Measurements from ENCODE around the gene ASGR2. TPM values are rescaled to one million over a fixed set of nuclear protein-coding genes. Genes with fewer than 3 reads are reported as not detected.

The ASGR2 gene
- total and polyA plus RNA-seq, 2 of the 13 experiments (the other 11 are each of a cell fraction or from before 2014, with no cell fraction given), result 320 to 754 TPM

DNA sequence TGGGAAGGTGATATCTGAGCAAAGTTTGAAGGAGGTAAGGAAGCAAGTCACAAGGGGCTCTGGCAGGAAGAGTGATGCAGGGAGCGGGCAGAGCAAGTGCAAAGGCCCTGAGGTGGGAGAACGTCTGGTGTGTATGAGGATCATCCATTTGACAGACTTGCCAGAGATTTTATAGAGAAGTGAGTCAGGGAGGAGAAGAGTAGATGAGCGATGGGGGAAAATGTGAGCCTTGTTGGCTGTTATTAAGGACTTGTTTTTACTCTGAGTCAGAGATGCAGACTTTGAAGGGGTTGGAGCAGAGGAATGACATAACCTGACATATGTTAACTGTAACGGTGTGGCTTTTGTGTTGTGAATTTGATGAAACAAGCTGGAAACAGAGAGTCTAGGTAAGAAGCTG lies 31.0 kb downstream of the ASGR2 start (continued):
- TF ChIP-seq, protein P1, sequence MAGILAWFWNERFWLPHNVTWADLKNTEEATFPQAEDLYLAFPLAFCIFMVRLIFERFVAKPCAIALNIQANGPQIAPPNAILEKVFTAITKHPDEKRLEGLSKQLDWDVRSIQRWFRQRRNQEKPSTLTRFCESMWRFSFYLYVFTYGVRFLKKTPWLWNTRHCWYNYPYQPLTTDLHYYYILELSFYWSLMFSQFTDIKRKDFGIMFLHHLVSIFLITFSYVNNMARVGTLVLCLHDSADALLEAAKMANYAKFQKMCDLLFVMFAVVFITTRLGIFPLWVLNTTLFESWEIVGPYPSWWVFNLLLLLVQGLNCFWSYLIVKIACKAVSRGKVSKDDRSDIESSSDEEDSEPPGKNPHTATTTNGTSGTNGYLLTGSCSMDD (CRISPR knock-in tag; IDR thresholded peaks at IDR 0.05), result no peak
- TF ChIP-seq SP140L (CRISPR knock-in tag; IDR thresholded peaks at IDR 0.05; ENCODE audit: borderline replicate concordance) (no peak), ZFP36L1 (CRISPR knock-in tag; IDR thresholded peaks at IDR 0.05) (no peak), ZNF674 (CRISPR knock-in tag; IDR thresholded peaks at IDR 0.05; ENCODE audit: low read depth) (no peak), ZNF776 (CRISPR knock-in tag; IDR thresholded peaks at IDR 0.05) (no peak), ZNF780A (CRISPR knock-in tag; IDR thresholded peaks at IDR 0.05) (no peak)
- TF ChIP-seq, protein P2, sequence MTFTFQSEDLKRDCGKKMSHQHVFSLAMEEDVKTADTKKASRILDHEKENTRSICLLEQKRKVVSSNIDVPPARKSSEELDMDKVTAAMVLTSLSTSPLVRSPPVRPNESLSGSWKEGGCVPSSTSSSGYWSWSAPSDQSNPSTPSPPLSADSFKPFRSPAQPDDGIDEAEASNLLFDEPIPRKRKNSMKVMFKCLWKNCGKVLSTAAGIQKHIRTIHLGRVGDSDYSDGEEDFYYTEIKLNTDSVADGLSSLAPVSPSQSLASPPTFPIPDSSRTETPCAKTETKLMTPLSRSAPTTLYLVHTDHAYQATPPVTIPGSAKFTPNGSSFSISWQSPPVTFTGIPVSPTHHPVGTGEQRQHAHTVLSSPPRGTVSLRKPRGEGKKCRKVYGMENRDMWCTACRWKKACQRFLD (CRISPR knock-in tag; IDR thresholded peaks at IDR 0.05; ENCODE audit: borderline replicate concordance), result no peak

DNA sequence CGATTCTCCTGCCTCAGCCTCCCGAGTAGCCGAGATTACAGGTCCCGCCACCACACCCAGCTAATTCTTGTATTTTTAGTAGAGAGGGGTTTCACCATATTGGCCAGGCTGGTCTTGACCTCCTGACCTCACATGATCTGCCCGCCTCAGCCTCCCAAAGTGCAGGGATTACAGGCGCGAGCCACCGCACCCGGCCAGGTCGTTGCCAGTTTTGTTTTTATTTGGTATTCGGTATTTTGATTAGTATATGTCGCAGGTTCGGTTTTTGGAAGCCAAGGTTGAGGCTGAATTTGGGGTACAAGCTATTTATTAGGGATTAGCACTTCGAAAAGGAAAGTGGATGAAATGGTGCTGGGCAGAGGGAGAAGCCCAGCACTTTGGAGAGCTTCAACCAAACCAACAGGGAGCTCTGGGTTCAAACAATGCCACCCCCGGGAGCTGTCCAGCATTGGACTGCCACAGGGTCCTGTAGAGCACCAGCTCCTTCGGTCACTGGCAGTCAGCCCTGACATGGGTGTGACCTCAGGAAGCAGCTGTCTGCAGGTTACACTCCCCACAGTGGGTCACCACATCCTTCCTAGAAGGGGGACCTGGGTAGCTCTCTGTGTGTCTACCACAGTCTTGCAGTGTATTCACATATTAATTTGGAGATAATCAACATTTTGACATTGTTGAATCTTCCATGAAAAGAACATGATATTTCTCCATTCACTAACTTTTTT lies 33.1 kb downstream of the ASGR2 start:
- in situ Hi-C loops (cut with HindIII; ENCODE audit: extremely low pct_ligation_motif_present, low pct_unique_long_range_greater_than_20kb), result no loop called here
- no TSS peak for BruUV-seq (replicated peaks)
- Histone ChIP-seq H4K20me1 (ENCODE audit: insufficient read depth, low read length) (no peaks in the 10 kb centered on the region), H3K9ac (ENCODE audit: insufficient read depth, low read depth, low read length) (no peak overlapping the region), H3K4me3 (replicated peaks in 1 of 3; ENCODE audit: insufficient read depth in 1 of 3, low read depth in 2 of 3, low read length in 3 of 3) (no peak overlapping the region), H3K27ac (ENCODE audit: extremely low read length, insufficient read depth, low read length) (no peak overlapping the region), H3K36me3 (replicated peaks in 1 of 2; ENCODE audit: control insufficient read depth in 1 of 2, insufficient read depth in 2 of 2, low read length in 2 of 2) (no peaks in the 10 kb centered on the region), H3K4me2 (ENCODE audit: low read depth, low read length) (no peak overlapping the region), H3K79me2 (ENCODE audit: insufficient read depth, low read length) (no peaks in the 10 kb centered on the region), H3K9me3 (ENCODE audit: low read length) (no peaks in the 10 kb centered on the region), H2AFZ (ENCODE audit: low read length) (no peak overlapping the region), H3K4me1 (ENCODE audit: insufficient read depth, low read length) (peaks cover 14% of the 10 kb centered on the region), H3K27me3 (ENCODE audit: control insufficient read depth in 1 of 2, insufficient read depth in 2 of 2, low read length in 2 of 2) (peaks cover 0 to 2% of the 10 kb centered on the region in 2 experiments; a peak in 3 of 5 replicates)
- ATAC-seq, result peak; percentile 27; the same call in 1 of the 3 replicates
- no peak for FAIRE-seq
- ChIA-PET POLR2A (interaction anchor here (0.8 to 1.1 kb wide), 2 partner anchors 33 to 52 kb away, joined by 4 read pairs; partner anchors contain the start of gene ASGR2), CTCF (ENCODE audit: low intra/inter-chr PET ratio, low total read pairs) (no interaction called here)
- DNase-seq (ENCODE audit: low spot score), result no peak
- intact Hi-C loops (cut with micrococcal nuclease; ENCODE audit: unreplicated experiment), result no loop called here
- TF ChIP-seq TBX3 (IDR thresholded peaks at IDR 0.05; ENCODE audit: borderline replicate concordance) (no peak), MIER2 (CRISPR knock-in tag; IDR thresholded peaks at IDR 0.05) (peak; percentile 89), ZNF496 (CRISPR knock-in tag; IDR thresholded peaks at IDR 0.05; ENCODE audit: insufficient replicate concordance) (no peak)
- TF ChIP-seq, protein P3, sequence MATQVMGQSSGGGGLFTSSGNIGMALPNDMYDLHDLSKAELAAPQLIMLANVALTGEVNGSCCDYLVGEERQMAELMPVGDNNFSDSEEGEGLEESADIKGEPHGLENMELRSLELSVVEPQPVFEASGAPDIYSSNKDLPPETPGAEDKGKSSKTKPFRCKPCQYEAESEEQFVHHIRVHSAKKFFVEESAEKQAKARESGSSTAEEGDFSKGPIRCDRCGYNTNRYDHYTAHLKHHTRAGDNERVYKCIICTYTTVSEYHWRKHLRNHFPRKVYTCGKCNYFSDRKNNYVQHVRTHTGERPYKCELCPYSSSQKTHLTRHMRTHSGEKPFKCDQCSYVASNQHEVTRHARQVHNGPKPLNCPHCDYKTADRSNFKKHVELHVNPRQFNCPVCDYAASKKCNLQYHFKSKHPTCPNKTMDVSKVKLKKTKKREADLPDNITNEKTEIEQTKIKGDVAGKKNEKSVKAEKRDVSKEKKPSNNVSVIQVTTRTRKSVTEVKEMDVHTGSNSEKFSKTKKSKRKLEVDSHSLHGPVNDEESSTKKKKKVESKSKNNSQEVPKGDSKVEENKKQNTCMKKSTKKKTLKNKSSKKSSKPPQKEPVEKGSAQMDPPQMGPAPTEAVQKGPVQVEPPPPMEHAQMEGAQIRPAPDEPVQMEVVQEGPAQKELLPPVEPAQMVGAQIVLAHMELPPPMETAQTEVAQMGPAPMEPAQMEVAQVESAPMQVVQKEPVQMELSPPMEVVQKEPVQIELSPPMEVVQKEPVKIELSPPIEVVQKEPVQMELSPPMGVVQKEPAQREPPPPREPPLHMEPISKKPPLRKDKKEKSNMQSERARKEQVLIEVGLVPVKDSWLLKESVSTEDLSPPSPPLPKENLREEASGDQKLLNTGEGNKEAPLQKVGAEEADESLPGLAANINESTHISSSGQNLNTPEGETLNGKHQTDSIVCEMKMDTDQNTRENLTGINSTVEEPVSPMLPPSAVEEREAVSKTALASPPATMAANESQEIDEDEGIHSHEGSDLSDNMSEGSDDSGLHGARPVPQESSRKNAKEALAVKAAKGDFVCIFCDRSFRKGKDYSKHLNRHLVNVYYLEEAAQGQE (IDR thresholded peaks at IDR 0.05; ENCODE audit: borderline replicate concordance in 1 of 2, low read depth in 1 of 2, low read length in 2 of 2), result peak; percentile 49 to 90
- WGBS (ENCODE audit: low lambda C conversion rate), result 81% methylated on average over 14 of the region's 16 CpGs
